GM19035 (cell line): Measurements from ENCODE around the gene SH3BGR.

Experiments used
- ATAC-seq: cut with Tn5 transposase; IDR thresholded peaks from one replicate; pipeline ENCODE4 v1.9.1; 2021; ENCODE audit not compliant: unreplicated experiment

SH3BGR gene

DNA sequence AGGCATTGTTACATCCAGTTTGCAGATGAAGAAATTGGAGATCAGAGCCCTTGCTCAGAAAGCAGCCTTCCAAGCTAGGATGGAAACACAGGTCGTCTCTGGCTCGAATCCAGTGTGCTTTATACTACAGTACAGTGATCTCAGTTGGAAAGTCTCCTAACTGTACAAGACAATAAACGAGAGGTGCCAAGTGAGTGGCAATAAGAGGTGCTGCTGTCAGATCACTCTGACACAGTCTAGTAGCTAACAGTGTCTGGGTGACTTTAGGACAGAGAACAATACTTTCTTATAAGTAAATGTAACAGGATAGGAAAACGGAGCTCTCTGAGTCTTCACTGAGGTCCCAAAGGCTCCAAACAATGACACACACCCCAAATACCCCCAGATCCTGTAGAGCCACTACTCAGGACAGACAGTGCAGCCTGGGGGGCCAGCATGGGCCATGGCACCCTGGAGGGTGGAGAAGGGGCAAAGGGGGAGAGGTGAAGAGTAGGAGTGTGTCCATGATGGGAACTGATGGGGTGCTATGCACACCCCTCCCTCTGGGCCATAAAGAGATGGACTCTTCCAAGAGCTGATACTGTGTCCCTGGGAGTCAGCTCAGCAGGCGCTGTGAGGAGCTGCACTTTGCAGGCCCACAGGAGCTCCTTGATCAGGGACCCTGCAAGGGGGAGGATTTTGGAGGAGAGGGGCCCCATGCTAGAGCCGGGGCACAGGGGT lies 3.3 kb downstream of the SH3BGR start:
- ATAC-seq: no peak

GRCh38 chr21:39456665-39457064 lies 4.9 kb downstream of the SH3BGR start:
- ATAC-seq: no peak

GRCh38 chr21:39461419-39461818 lies 9.6 kb downstream of the SH3BGR start:
- ATAC-seq: no peak

- ATAC-seq: no peak
These were observed 11.5 kb downstream of the SH3BGR start for GRCh38 chr21:39463308-39463707.

- no peak for ATAC-seq
These were observed 14.8 kb downstream of the SH3BGR start for GRCh38 chr21:39466584-39466983.

GRCh38 chr21:39467746-39468145 lies 16.0 kb downstream of the SH3BGR start:
- no peak for ATAC-seq

- ATAC-seq: no peak
These were observed 16.8 kb downstream of the SH3BGR start for GRCh38 chr21:39468559-39468958.

DNA sequence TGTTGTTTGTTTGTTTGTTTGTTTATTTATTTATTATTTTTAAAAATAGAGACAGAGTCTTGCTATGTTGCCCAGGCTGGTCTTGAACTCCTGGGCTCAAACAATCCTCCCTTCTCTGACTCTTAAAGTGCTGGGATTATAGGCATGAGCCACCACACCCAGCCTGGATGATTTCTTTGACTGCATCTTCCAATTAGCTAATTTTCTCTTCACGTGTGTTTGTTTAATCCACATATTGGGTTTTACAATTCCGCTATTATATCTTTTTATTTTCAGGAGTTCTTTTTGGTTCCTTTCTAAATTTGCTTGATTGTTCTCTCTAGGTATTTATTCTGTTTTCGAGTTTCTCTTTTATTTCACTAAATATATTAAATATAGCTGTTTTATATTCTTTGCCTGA lies 19.8 kb downstream of the SH3BGR start:
- ATAC-seq: no peak

DNA sequence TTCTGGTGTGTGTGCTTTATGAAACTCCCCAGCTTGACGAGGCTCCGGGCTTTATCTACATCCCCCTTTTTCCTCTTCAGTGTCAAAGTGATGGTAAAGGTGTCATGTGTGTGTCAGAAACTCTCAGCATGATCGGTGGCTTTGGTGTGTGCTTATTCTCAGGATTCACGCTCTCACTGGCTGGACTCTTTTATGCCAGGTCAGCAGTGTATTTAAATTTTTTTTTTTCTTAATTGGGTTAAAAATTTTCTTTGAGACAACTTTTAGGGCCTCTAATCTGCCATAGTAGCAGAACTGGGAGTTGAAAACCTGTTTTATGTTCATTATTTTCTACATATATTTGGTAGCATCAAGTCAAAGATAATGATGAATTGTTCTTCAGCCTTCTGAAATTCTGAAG lies 21.0 kb downstream of the SH3BGR start:
- ATAC-seq: no peak

DNA sequence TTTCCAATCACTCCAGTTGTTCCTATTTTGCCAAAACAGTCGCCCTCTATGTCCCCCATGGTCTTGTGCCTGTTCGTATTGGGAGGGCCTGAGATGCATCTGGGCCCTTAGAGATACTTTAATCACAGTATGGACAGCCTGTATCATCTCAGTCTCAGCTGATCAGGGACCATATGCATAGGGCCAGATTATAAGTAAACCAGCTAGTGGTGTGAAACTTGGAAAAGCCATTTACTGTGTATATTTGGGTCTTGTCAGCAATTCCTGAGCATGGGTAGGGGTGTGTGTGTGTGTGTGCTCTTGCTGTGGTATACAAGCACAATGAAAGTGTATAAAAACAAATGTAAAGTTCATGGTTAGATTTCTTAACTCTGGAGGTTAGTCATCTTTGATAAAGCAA lies 22.8 kb downstream of the SH3BGR start:
- no peak for ATAC-seq

- no peak for ATAC-seq
These were observed 27.5 kb downstream of the SH3BGR start for GRCh38 chr21:39479164-39479813.

- no peak for ATAC-seq
These were observed 28.0 kb downstream of the SH3BGR start for GRCh38 chr21:39479814-39480182.

GRCh38 chr21:39480271-39480670 lies 28.5 kb downstream of the SH3BGR start:
- ATAC-seq: no peak

DNA sequence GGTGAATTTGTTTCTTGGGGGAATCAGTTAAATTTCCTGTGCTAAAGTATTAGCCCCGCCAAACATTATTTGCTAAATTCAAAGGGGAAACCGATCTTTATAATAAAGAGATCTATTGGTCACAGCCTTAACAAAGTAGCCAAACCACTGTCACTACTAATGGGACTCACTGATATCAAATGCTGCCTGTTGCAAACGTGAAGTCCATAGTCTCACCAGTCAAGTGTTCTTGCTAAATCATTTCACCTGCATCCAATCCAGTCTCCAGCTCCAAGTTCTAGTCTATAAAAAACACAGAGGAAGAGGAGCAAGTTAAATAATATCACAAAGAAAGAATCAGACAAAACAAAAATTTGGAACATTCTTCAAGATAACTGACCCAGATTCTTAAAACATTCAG lies 30.1 kb downstream of the SH3BGR start:
- no peak for ATAC-seq

DNA sequence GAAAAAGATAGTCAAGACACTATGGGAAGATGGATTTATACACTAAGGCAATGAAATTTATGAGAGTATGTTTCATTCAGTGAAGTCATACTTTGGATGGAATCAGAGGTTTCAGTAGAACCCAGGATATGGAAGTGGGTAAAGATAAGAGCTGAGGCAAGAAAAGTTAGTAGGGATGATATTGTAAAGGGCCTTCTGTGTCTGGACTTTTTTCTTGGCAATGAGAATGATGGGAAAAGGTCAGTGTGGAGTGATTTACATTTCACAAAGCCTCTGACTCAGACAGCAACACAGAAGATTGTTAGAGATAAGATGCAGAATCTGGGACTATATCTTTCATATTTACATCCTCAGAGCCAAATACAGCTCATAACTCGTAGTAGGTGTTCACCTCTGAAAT lies 32.1 kb downstream of the SH3BGR start:
- no peak for ATAC-seq

- ATAC-seq: no peak
These were observed 33.0 kb downstream of the SH3BGR start for GRCh38 chr21:39484711-39485276.

GRCh38 chr21:39489380-39489924 lies 37.7 kb downstream of the SH3BGR start:
- ATAC-seq: no peak

GRCh38 chr21:39499156-39499555 lies 47.4 kb downstream of the SH3BGR start:
- ATAC-seq: no peak

GRCh38 chr21:39502631-39503030 lies 50.9 kb downstream of the SH3BGR start:
- ATAC-seq: no peak

GRCh38 chr21:39503123-39503762 lies 51.5 kb downstream of the SH3BGR start:
- ATAC-seq: no peak

GRCh38 chr21:39504230-39504629 lies 52.5 kb downstream of the SH3BGR start:
- no peak for ATAC-seq

- no peak for ATAC-seq
These were observed 58.5 kb downstream of the SH3BGR start for GRCh38 chr21:39510240-39510639.
